ENCODE measurements around the gene GJA3.

DNA sequence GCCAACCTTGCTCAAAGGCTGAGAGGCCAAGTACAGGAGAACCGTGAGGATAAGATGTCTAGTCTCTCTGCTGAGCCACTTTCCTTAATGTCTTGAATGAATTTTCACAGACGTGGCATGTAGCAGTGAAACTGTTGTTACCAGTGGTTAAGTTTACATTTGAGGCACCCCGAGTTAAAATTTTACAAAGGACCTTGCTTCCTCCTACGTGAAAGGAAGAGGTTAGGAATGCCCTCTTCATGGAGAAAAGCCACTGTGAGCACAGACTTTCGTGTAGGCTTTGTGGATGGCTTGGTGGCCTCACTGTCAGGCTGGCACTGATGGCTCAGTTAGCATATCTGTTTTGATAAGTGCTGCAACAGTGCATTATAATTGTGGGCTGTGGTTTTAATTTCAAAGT is 29.2 kb upstream of the GJA3 start:
- TF ChIP-seq, protein P1, sequence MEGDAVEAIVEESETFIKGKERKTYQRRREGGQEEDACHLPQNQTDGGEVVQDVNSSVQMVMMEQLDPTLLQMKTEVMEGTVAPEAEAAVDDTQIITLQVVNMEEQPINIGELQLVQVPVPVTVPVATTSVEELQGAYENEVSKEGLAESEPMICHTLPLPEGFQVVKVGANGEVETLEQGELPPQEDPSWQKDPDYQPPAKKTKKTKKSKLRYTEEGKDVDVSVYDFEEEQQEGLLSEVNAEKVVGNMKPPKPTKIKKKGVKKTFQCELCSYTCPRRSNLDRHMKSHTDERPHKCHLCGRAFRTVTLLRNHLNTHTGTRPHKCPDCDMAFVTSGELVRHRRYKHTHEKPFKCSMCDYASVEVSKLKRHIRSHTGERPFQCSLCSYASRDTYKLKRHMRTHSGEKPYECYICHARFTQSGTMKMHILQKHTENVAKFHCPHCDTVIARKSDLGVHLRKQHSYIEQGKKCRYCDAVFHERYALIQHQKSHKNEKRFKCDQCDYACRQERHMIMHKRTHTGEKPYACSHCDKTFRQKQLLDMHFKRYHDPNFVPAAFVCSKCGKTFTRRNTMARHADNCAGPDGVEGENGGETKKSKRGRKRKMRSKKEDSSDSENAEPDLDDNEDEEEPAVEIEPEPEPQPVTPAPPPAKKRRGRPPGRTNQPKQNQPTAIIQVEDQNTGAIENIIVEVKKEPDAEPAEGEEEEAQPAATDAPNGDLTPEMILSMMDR (IDR thresholded peaks at IDR 0.05; ENCODE audit: low read depth, low read length) = no peak
- no peak for TF ChIP-seq EZH2phosphoT487 (IDR thresholded peaks at IDR 0.05; ENCODE audit: low read depth)

Measured in OCI-LY3 (cell line).